ENCODE results near the gene YIPF3.

Gene YIPF3

GRCh38 chr6:43509984-43510826, 6.5 kb downstream of the YIPF3 start, which contains the start of gene LRRC73:
LRRC73 (minus strand) TSS chr6:43510346; CDS start chr6:43509785, 561 bp downstream.
- Histone ChIP-seq H3K9me3 (ENCODE audit: control insufficient read depth in 2 of 2, low read length in 2 of 2) (no peaks in the 10 kb centered on the region), H3K27me3 (ENCODE audit: control insufficient read depth in 1 of 2, insufficient read depth in 2 of 2, low read length in 2 of 2) (peaks cover 0 to 2% of the 10 kb centered on the region in 2 donors), H3K9ac (ENCODE audit: low read length in 2 of 2) (peak within 1 kb of the TSS; percentile 62 to 71), H3K4me3 (ENCODE audit: low read length in 2 of 2) (peak within 1 kb of the TSS; percentile 67 to 73), H3K27ac (ENCODE audit: low read length) (peak within 1 kb of the TSS; percentile 31), H3K36me3 (ENCODE audit: control insufficient read depth in 2 of 2, insufficient read depth in 2 of 2, low read length in 2 of 2) (peaks cover 26 to 35% of the 10 kb centered on the region in 2 donors), H3K4me1 (ENCODE audit: control insufficient read depth, insufficient read depth, low read length) (peaks cover 25% of the 10 kb centered on the region)

DNA sequence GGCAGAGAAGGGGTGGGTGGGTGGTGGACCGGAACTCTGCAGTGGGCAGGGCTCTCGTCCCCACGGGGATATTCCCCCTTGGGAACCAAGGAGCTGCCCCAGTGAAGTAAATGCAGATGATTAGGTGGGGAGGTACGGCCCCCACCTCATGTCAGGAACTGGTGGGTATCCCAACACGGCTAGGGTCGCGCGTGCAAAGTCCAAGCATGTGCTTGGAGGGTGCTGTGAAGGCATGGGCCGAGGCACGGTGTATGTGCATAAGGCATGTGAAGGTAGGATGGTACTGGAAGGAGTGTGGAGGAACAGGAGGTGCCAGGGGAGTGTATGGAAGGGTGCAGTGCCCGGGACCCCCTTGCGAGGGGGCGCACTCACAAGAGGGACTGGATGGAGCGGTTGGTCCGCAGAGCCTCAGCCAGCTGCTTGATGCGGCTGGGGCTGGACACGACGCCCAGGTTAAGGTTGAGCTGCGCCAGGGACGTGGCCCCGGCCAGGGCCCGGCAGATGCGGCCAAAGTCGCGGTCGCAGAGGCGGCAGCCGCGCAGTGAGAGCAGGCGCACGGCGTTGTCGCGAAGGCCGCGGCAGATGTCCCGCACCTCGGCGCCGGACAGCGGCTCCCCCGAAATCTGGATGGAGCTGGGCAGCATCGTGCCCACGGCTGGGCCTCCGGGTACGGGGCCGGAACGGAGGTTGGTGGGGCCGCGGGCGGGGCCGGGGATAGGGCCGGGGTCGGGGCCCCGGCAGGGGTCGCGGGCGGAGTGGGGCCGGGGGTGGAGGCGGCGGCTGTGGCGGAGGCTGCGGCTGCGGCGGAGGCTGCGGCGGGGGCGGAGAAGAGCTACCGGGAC, 7.4 kb downstream of the YIPF3 start:
- no peak overlapping the region for H3K27ac ChIP-seq (ENCODE audit: low read length)
- peaks cover 0 to 2% of the 10 kb centered on the region in 2 donors for H3K27me3 ChIP-seq (ENCODE audit: control insufficient read depth in 1 of 2, insufficient read depth in 2 of 2, low read length in 2 of 2)
- H3K4me3 ChIP-seq (ENCODE audit: low read length in 2 of 2) = peak overlapping the region; percentile 40 to 73
- peak overlapping the region in 1 of 2 donors; percentile 29 for H3K9ac ChIP-seq (ENCODE audit: low read length in 2 of 2)
- H3K9me3 ChIP-seq (ENCODE audit: control insufficient read depth in 2 of 2, low read length in 2 of 2) = no peaks in the 10 kb centered on the region
- H3K36me3 ChIP-seq (ENCODE audit: control insufficient read depth in 2 of 2, insufficient read depth in 2 of 2, low read length in 2 of 2) = peaks cover 26 to 35% of the 10 kb centered on the region in 2 donors
- H3K4me1 ChIP-seq (ENCODE audit: control insufficient read depth, insufficient read depth, low read length) = peaks cover 22% of the 10 kb centered on the region

GRCh38 chr6:43508481-43509141, 8.1 kb downstream of the YIPF3 start:
- Histone ChIP-seq H3K4me1 (ENCODE audit: control insufficient read depth, insufficient read depth, low read length) (peaks cover 22% of the 10 kb centered on the region), H3K9me3 (ENCODE audit: control insufficient read depth in 2 of 2, low read length in 2 of 2) (no peaks in the 10 kb centered on the region), H3K4me3 (ENCODE audit: low read length in 2 of 2) (no peak overlapping the region), H3K36me3 (ENCODE audit: control insufficient read depth in 2 of 2, insufficient read depth in 2 of 2, low read length in 2 of 2) (peaks cover 28 to 36% of the 10 kb centered on the region in 2 donors), H3K27ac (ENCODE audit: low read length) (no peak overlapping the region), H3K9ac (ENCODE audit: low read length in 2 of 2) (no peak overlapping the region), H3K27me3 (ENCODE audit: control insufficient read depth in 1 of 2, insufficient read depth in 2 of 2, low read length in 2 of 2) (peaks cover 0 to 2% of the 10 kb centered on the region in 2 donors)

DNA sequence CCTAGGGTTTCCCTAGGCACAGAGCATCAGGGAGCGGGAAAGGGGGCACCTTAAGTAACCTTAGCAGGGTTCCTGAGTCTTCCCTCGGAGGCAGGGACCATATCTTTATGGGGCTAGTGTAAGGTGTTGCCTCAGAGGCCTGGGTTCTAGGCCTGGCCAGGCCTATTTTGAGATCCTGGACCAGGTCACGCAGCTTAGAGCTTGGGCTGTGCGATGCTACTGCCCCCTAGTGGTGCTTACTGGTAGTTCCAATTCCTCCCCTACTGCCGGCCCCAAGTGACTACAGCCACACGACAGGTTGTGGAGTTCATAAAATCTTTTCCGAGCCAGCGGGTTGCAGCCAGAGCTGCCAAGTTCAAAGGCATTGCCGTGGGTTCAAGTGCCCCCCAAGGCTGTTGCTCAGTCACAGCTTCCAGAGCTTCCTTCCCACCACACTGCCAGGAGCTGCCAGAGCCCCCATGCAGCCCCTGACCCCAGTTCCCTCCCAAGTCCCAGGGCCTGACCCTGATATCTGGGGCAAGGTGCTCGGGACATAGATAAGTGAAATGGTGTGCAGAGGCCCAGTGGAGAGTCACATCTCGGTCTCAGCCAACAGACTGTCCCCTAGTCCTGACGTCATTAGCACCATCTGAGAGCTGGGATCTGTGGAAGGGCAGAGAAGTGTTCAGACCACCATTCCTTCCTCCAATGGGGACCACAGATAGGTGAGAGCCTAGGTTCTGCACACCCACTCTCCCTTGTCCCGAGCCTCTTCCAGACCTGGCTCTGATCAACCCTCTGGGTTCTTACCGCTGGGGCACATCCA, 9.9 kb downstream of the YIPF3 start:
- peaks cover 22% of the 10 kb centered on the region for H3K4me1 ChIP-seq (ENCODE audit: control insufficient read depth, insufficient read depth, low read length)
- peak overlapping the region; percentile 35 to 42 for H3K9ac ChIP-seq (ENCODE audit: low read length in 2 of 2)
- H3K27me3 ChIP-seq (ENCODE audit: control insufficient read depth in 1 of 2, insufficient read depth in 2 of 2, low read length in 2 of 2) = peaks cover 0 to 2% of the 10 kb centered on the region in 2 donors
- no peak overlapping the region for H3K4me3 ChIP-seq (ENCODE audit: low read length in 2 of 2)
- H3K27ac ChIP-seq (ENCODE audit: low read length) = no peak overlapping the region
- no peaks in the 10 kb centered on the region for H3K9me3 ChIP-seq (ENCODE audit: control insufficient read depth in 2 of 2, low read length in 2 of 2)
- peaks cover 25 to 37% of the 10 kb centered on the region in 2 donors for H3K36me3 ChIP-seq (ENCODE audit: control insufficient read depth in 2 of 2, insufficient read depth in 2 of 2, low read length in 2 of 2)

- no peak overlapping the region for H3K27ac ChIP-seq (ENCODE audit: low read length)
- H3K9me3 ChIP-seq (ENCODE audit: control insufficient read depth in 2 of 2, low read length in 2 of 2) = no peaks in the 10 kb centered on the region
- H3K4me3 ChIP-seq (ENCODE audit: low read length in 2 of 2) = no peak overlapping the region
- H3K9ac ChIP-seq (ENCODE audit: low read length in 2 of 2) = no peak overlapping the region
- H3K27me3 ChIP-seq (ENCODE audit: control insufficient read depth in 1 of 2, insufficient read depth in 2 of 2, low read length in 2 of 2) = peaks cover 0 to 2% of the 10 kb centered on the region in 2 donors
- H3K4me1 ChIP-seq (ENCODE audit: control insufficient read depth, insufficient read depth, low read length) = peaks cover 22% of the 10 kb centered on the region
- H3K36me3 ChIP-seq (ENCODE audit: control insufficient read depth in 2 of 2, insufficient read depth in 2 of 2, low read length in 2 of 2) = peaks cover 25 to 35% of the 10 kb centered on the region in 2 donors
Observed at GRCh38 chr6:43506171-43506570, 10.6 kb downstream of the YIPF3 start.

DNA sequence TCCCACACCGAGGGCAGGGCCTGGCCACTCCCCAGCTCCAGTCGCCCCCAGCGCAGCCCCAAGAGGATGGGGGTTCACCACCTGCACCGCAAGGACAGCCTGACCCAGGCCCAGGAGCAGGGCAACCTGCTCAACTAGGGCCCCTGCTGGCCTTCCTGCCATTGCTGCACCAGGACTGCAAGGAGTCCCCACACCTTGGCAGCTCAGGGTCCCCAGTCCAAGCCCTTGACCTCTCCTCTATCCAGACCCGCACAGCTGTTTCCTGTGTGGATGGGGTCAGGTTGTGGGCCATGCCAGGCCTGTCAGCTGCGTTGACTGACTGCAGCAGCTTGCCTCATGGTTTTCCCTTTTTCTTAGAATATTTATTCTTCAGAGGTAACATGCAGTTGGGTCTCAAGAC, 11.0 kb downstream of the YIPF3 start:
- H3K9me3 ChIP-seq (ENCODE audit: control insufficient read depth in 2 of 2, low read length in 2 of 2) = no peaks in the 10 kb centered on the region
- no peak overlapping the region for H3K4me3 ChIP-seq (ENCODE audit: low read length in 2 of 2)
- peaks cover 29 to 39% of the 10 kb centered on the region in 2 donors for H3K36me3 ChIP-seq (ENCODE audit: control insufficient read depth in 2 of 2, insufficient read depth in 2 of 2, low read length in 2 of 2)
- no peak overlapping the region for H3K27ac ChIP-seq (ENCODE audit: low read length)
- H3K4me1 ChIP-seq (ENCODE audit: control insufficient read depth, insufficient read depth, low read length) = peaks cover 21% of the 10 kb centered on the region
- peaks cover 0 to 2% of the 10 kb centered on the region in 2 donors for H3K27me3 ChIP-seq (ENCODE audit: control insufficient read depth in 1 of 2, insufficient read depth in 2 of 2, low read length in 2 of 2)
- H3K9ac ChIP-seq (ENCODE audit: low read length in 2 of 2) = no peak overlapping the region

DNA sequence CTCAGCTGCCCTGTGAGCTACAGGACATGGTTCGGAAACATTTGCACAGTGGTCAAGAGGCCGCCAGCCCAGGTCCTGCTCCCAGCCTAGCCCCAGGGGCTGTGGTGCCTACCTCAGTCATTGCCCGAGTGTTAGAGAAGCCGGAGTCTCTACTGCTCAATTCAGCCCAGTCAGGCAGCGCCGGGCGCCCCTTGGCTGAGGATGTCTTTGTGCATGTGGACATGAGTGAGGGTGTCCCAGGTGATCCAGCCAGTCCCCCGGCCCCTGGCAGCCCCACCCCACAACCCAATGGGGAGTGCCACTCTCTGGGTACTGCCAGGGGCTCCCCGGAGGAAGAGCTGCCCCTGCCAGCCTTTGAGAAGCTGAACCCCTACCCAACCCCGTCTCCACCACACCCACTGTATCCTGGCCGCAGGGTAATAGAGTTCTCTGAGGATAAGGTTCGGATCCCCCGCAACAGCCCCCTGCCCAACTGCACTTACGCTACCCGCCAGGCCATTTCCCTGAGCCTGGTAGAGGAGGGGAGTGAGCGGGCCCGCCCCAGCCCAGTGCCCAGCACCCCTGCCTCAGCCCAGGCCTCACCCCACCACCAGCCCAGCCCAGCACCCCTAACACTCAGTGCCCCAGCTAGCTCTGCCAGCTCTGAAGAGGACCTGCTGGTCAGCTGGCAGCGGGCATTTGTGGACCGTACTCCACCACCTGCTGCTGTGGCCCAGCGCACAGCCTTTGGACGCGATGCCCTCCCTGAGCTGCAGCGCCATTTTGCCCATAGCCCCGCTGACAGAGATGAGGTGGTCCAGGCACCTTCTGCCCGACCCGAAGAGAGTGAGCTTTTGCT, 11.8 kb downstream of the YIPF3 start:
- Histone ChIP-seq H3K9ac (ENCODE audit: low read length in 2 of 2) (no peak overlapping the region), H3K36me3 (ENCODE audit: control insufficient read depth in 2 of 2, insufficient read depth in 2 of 2, low read length in 2 of 2) (peaks cover 35 to 46% of the 10 kb centered on the region in 2 donors), H3K27ac (ENCODE audit: low read length) (no peak overlapping the region), H3K27me3 (ENCODE audit: control insufficient read depth in 1 of 2, insufficient read depth in 2 of 2, low read length in 2 of 2) (peaks cover 0 to 2% of the 10 kb centered on the region in 2 donors), H3K4me1 (ENCODE audit: control insufficient read depth, insufficient read depth, low read length) (peaks cover 17% of the 10 kb centered on the region), H3K4me3 (ENCODE audit: low read length in 2 of 2) (no peak overlapping the region), H3K9me3 (ENCODE audit: control insufficient read depth in 2 of 2, low read length in 2 of 2) (no peaks in the 10 kb centered on the region)

DNA sequence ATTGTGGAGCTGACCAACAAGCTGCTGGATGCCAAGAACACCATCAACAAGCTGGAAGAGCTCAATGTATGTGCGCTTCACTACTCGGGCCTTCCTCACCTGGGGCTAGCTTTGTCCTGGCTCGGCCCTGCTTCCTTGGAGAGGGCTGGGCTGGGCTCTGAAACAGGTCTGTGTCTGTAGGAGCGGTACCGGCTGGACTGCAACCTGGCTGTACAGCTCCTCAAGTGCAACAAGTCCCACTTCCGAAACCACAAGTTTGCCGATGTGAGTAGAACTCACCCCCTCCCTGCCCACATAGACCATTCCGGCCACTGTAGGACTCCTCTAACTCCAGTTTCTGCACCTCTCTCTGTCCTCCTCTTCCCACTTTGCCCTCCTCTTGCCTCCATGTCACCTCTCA, 13.3 kb downstream of the YIPF3 start:
- no peaks in the 10 kb centered on the region for H3K9me3 ChIP-seq (ENCODE audit: control insufficient read depth in 2 of 2, low read length in 2 of 2)
- H3K4me3 ChIP-seq (ENCODE audit: low read length in 2 of 2) = no peak overlapping the region
- H3K4me1 ChIP-seq (ENCODE audit: control insufficient read depth, insufficient read depth, low read length) = peaks cover 11% of the 10 kb centered on the region
- H3K9ac ChIP-seq (ENCODE audit: low read length in 2 of 2) = no peak overlapping the region
- peaks cover 46 to 61% of the 10 kb centered on the region in 2 donors for H3K36me3 ChIP-seq (ENCODE audit: control insufficient read depth in 2 of 2, insufficient read depth in 2 of 2, low read length in 2 of 2)
- H3K27me3 ChIP-seq (ENCODE audit: control insufficient read depth in 1 of 2, insufficient read depth in 2 of 2, low read length in 2 of 2) = no peaks in the 10 kb centered on the region
- H3K27ac ChIP-seq (ENCODE audit: low read length) = no peak overlapping the region

DNA sequence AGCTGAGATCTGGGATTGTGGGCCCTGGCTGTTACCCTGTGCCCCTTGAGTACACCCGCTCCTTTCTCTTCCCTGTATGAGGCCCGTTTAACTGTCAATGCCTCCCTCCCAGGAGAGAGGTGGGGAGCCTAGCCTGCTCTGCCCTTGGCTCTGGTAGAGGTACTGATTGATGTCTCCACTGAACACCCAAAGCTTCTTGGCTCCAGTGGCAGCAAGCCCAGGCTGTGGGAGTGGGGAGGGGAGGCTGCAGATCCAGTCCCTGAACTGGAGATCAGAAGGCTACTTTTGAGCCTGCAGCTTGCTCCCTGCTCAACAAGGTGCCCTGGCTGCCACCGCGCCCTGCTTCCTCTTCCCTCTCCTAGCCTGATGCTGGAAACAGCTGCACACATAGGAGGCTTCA, 14.1 kb downstream of the YIPF3 start:
- H3K27me3 ChIP-seq (ENCODE audit: control insufficient read depth in 1 of 2, insufficient read depth in 2 of 2, low read length in 2 of 2) = no peaks in the 10 kb centered on the region
- H3K4me3 ChIP-seq (ENCODE audit: low read length in 2 of 2) = no peak overlapping the region
- H3K9me3 ChIP-seq (ENCODE audit: control insufficient read depth in 2 of 2, low read length in 2 of 2) = no peaks in the 10 kb centered on the region
- peaks cover 11% of the 10 kb centered on the region for H3K4me1 ChIP-seq (ENCODE audit: control insufficient read depth, insufficient read depth, low read length)
- no peak overlapping the region for H3K9ac ChIP-seq (ENCODE audit: low read length in 2 of 2)
- H3K27ac ChIP-seq (ENCODE audit: low read length) = no peak overlapping the region
- peaks cover 46 to 66% of the 10 kb centered on the region in 2 donors for H3K36me3 ChIP-seq (ENCODE audit: control insufficient read depth in 2 of 2, insufficient read depth in 2 of 2, low read length in 2 of 2)
